ENCODE data around the gene ZIC5.

The ZIC5 gene

GRCh38 chr13:99987154-99988019, 15.8 kb upstream of the ZIC5 start:
- DNase-seq (ENCODE audit: low read depth in 1 of 2, low spot score in 1 of 2): no peak

GRCh38 chr13:99986741-99987140, 15.2 kb upstream of the ZIC5 start:
- no peak for DNase-seq (ENCODE audit: low read depth in 1 of 2, low spot score in 1 of 2)

- DNase-seq (ENCODE audit: low read depth in 1 of 2, low spot score in 1 of 2): no peak
Measured at GRCh38 chr13:99985886-99986527, 14.4 kb upstream of the ZIC5 start.

- no peak for DNase-seq (ENCODE audit: low read depth in 1 of 2, low spot score in 1 of 2)
Measured at GRCh38 chr13:99985241-99985874, 13.8 kb upstream of the ZIC5 start.

- DNase-seq (ENCODE audit: low read depth in 1 of 2, low spot score in 1 of 2): no peak
Measured at GRCh38 chr13:99984461-99985240, 13.1 kb upstream of the ZIC5 start.

- DNase-seq (ENCODE audit: low read depth in 1 of 2, low spot score in 1 of 2): no peak
Measured at GRCh38 chr13:99983499-99984401, 12.2 kb upstream of the ZIC5 start.

DNA sequence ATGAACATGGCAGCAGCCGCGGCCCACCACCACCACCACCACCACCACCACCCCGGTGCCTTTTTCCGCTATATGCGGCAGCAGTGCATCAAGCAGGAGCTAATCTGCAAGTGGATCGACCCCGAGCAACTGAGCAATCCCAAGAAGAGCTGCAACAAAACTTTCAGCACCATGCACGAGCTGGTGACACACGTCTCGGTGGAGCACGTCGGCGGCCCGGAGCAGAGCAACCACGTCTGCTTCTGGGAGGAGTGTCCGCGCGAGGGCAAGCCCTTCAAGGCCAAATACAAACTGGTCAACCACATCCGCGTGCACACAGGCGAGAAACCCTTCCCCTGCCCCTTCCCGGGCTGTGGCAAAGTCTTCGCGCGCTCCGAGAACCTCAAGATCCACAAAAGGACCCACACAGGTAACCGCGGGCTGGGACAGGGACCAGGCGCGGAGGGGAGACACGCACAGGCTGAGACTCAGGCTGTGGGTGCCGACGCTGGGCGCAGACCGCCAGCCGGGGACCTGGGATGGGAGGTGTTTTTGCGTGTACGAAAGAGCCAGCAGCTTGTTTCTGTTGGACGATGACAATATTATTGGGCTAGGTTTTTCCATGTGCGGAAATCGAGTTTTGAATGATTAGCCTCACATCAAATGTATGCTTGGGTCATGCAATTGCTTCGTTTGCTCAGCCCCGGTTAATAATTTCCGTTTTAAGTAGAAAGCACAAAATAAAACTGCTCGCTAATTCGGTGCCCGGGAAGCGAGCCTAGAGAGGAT, 11.3 kb upstream of the ZIC5 start:
- no peak for DNase-seq (ENCODE audit: low read depth in 1 of 2, low spot score in 1 of 2)

GRCh38 chr13:99982036-99982730, 10.6 kb upstream of the ZIC5 start:
- no peak for DNase-seq (ENCODE audit: low read depth in 1 of 2, low spot score in 1 of 2)

DNA sequence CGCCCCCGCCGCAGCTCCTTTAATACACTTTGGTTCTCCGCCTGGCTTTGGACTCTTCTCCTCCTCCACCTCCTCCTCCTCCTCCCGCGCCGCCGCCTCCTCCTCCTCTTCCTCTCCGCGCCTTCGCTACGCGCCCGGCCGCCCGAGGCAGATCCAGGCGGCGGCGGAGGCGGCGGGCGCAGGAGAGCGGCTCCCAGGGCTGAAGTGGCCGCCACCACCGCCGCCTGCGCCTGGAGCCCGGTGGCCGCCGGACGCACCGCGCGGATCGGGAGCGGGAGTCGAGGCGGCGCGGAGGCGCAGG, 10.1 kb upstream of the ZIC5 start, which contains the start of gene ZIC2:
Gene ZIC2, plus strand, starts transcription at position 50 of the 301 bp plus-strand sequence. CDS start 281 bp downstream, outside the sequence.
- DNase-seq (ENCODE audit: low read depth in 1 of 2, low spot score in 1 of 2): no peak

DNA sequence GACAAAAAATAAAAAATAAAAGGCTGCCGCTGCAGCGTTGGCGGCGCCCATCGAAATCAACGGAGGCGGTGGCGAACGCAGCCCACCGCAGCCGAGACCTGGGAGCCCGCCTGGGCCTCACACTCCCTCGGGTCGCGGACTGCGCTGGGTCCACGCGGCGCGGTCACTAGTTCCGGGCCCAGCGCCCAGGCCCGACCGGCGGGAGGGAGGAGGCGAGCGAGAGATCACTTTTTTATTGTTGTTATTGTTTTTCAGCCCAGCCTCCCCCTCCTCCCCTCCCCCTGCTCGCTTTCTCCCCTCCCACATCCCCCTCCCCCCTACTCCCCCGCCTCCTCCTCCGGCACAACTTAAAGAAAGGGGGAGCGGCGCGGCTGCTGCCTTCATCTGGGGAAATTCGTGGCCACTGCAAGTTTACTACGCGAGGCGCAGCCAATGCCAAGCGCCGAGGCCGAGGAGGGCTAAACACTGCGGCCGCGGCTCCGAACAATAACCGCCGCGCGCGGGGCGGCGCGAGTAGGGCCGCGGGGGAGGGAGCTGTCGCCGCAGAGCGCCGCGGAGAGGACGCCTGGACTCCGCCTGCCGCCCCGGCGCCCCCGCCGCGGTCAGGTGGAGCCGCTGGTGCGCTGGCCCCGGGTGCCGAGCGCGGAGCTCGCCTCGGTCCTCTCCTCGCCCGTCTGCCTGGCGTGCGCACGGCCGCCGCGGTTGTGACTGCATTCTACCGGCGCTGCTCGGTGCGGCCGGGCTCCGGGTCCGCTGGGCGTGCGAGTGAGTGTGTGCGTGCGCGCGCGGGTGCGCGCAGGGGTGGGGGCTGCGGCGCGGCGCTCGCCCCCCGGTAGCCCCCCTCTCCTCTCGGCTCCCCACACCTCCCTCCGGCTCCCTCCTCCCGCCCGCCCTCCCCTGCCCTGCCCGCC, 9.5 kb upstream of the ZIC5 start:
- DNase-seq (ENCODE audit: low read depth in 1 of 2, low spot score in 1 of 2): no peak

- DNase-seq (ENCODE audit: low read depth in 1 of 2, low spot score in 1 of 2): peak in 1 of 2 donors; percentile 32
Measured at GRCh38 chr13:99980201-99980823, 8.7 kb upstream of the ZIC5 start.

DNA sequence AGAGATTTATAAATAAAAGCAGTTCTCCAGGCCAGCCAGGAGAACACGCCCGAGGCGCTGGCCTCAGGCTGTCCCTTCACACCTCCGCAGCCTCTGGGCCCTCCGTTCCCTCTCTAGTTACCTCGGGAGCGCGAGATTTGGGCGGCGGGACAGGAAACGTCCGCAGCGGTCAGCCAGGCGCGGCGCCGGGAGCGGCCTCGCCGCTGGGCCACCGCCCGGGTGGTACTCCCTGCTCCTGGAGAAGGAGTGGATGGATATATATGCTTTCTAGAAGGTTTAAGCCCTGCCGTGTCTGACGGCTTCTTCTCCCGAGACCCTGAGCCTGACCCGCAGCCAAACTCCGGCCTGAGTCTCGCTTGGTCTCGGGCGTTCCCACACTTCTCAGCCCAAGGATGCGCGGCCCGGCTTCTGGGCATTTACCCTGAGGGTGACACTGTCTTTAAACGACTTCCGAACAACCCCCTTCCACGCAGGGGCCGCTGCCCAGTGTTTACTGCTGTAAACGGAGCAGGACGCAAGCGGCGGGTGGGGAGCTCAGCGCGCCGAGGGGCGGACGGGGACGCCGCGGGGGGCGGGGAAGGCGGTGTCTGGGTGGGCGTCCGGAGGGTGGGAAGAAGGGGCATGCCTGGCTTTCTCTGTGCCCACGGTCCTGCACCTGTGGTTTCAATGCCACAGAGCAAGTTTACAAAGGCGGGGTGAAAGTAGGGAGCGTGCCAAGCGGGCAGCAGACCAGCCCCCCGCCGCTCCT, 8.1 kb upstream of the ZIC5 start:
- DNase-seq (ENCODE audit: low read depth in 1 of 2, low spot score in 1 of 2): no peak

GRCh38 chr13:99978799-99979452, 7.4 kb upstream of the ZIC5 start:
- DNase-seq (ENCODE audit: low read depth in 1 of 2, low spot score in 1 of 2): no peak

DNA sequence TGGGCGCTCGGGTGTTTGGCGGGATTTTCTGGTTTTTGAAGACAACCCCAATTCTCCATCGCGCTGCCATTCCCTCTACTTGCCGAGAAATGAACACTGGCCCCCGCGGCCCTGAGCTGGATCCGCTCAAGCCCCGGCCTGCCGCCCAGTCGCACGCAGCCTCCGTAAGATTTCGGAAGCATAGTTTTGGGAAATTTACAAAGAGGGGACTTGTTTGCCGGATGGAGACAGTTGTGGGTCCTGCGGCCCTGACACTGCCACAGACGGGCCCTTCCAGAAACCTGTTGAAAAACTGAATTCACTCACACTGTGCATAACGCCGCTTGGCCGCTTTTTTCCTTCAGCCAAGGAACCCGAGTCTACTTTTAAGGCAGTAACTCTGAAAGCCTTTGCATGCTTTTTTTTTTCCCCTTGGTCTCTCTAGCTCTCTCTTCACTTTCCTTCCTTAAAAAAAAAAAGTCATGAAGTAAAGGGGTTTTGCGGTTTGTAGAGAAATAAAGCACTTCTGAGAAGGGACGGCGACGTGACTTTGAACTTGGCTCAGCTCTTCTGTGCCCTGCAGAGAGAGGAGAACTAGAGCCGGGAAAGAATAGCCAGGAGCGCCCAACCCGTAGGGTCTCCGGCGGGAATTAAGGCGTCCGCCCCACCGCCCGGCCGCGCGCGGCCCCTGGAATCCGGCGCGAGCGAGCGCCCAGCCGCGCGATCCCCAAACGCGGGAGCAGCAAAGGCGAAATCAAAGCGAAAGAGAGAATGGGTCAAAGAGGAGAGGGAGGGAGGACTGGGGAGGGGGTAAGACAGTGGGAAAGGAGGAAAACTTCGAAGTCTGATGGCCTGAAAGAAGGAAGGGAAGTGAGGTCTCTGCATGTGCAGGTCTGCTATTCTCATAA, 6.6 kb upstream of the ZIC5 start:
- no peak for DNase-seq (ENCODE audit: low read depth in 1 of 2, low spot score in 1 of 2)

DNA sequence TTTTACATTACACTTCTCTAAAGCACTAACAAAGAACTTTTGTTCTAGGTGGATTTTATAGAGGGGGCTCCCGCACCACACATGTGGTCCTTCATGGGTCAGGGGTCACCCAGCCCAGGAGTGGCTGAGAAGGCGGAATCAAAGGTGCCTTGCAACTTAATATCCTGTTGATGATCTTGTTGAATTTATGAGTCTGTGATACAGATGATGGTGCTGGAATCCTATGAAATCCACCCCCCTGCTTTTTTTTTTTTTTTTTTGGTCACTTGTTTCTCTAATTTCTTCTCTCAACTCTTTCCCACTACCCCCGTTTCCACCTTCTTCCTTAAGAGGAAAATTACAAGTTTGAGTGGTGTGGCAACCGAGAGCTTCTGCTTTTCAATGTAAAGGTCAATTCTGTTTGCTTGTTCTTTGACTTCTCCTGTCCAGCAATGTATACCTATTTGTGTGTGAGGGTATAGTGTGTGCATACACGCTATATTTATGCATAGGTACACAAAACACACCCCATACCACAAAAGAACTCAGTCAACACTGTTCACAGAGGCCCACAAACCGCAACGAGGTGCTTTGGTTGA, 5.9 kb upstream of the ZIC5 start:
- DNase-seq (ENCODE audit: low read depth in 1 of 2, low spot score in 1 of 2): no peak
